ENCODE data around the gene MKNK1.

- TF ChIP-seq TCF7 (CRISPR knock-in tag; IDR thresholded peaks at IDR 0.05; ENCODE audit: low read depth) (no peak), CTCF (IDR thresholded peaks at IDR 0.05) (no peak), SMAD4 (CRISPR knock-in tag; IDR thresholded peaks at IDR 0.05) (no peak), MLX (CRISPR knock-in tag; IDR thresholded peaks at IDR 0.05) (no peak), ZNF121 (CRISPR knock-in tag; IDR thresholded peaks at IDR 0.05) (no peak), JUN (CRISPR knock-in tag; IDR thresholded peaks at IDR 0.05) (no peak), FOXP1 (CRISPR knock-in tag; IDR thresholded peaks at IDR 0.05; ENCODE audit: borderline replicate concordance) (no peak), ATF3 (CRISPR knock-in tag; conservative IDR thresholded peaks at IDR 0.05) (no peak), E2F4 (CRISPR knock-in tag; IDR thresholded peaks at IDR 0.05; ENCODE audit: borderline replicate concordance, low read depth) (no peak), EMX1 (CRISPR knock-in tag; IDR thresholded peaks at IDR 0.05) (no peak), TEAD4 (CRISPR knock-in tag; IDR thresholded peaks at IDR 0.05) (no peak), PREB (CRISPR knock-in tag; IDR thresholded peaks at IDR 0.05; ENCODE audit: borderline replicate concordance) (no peak), JAZF1 (CRISPR knock-in tag; IDR thresholded peaks at IDR 0.05) (no peak), ZNF138 (CRISPR knock-in tag; conservative IDR thresholded peaks at IDR 0.05) (no peak)
These were observed 46.7 kb downstream of the MKNK1 start for GRCh38 chr1:46557403-46557802.
